Endothelial cell (in vitro differentiated cells): ENCODE data around the gene CEP55. TPM values are rescaled to one million over a fixed set of nuclear protein-coding genes. Genes with fewer than 3 reads are reported as not detected.
"Not testable (repeated sequence)": the region's sequence is repeated elsewhere in the genome, so short reads cannot be mapped to it uniquely, and the experiment has no call there.

Experiments used
- DNase-seq: peaks from one replicate; pipeline ENCODE4 v3.0.0; 2021; ENCODE audit warnings: low spot score
- H3K27ac Mint-ChIP-seq: one replicate; pipeline ENCODE4 v1.8.0; 2021; ENCODE audit warnings: mixed read lengths, inconsistent platforms; ENCODE audit not compliant: unreplicated experiment
- H3K27me3 Mint-ChIP-seq: one replicate; pipeline ENCODE4 v1.8.0; 2021; ENCODE audit warnings: mild to moderate bottlenecking, moderate library complexity, mixed read lengths, inconsistent platforms; ENCODE audit not compliant: unreplicated experiment
- H3K36me3 Mint-ChIP-seq: one replicate; pipeline ENCODE4 v1.8.0; 2021; ENCODE audit warnings: mild to moderate bottlenecking, low read depth, mixed read lengths, inconsistent platforms; ENCODE audit not compliant: unreplicated experiment
- H3K4me1 Mint-ChIP-seq: one replicate; pipeline ENCODE4 v1.8.0; 2021; ENCODE audit warnings: mild to moderate bottlenecking, mixed read lengths, inconsistent platforms; ENCODE audit not compliant: unreplicated experiment
- H3K4me3 Mint-ChIP-seq: one replicate; pipeline ENCODE4 v1.8.0; 2021; ENCODE audit warnings: mild to moderate bottlenecking, mixed read lengths, inconsistent platforms; ENCODE audit not compliant: unreplicated experiment
- H3K9me3 Mint-ChIP-seq: one replicate; pipeline ENCODE4 v1.8.0; 2021; ENCODE audit warnings: mixed read lengths, inconsistent platforms; ENCODE audit not compliant: unreplicated experiment
- CTCF ChIP-seq: fragments of 200-600 bp; sonication (generic); IDR thresholded peaks from one replicate; pipeline ENCODE4 v1.5.0; 2021; ENCODE audit warnings: antibody characterized with exemption; ENCODE audit not compliant: unreplicated experiment
- total RNA-seq: library from RNA; stranded (reverse); fragmentation: NEBNext Ultra II Directional; extraction: Animal tissue kit (Norgen Biotek cat#: 25700); gene quantifications from one replicate; pipeline ENCODE4 v1.2.1, GENCODE V29; 2021; ENCODE audit not compliant: unreplicated experiment

Gene CEP55
- total RNA-seq, 1 donor from 2014 or later, result 3.5 TPM

GRCh38 chr10:93541402-93542357 is 45.3 kb downstream of the CEP55 start:
- Mint-ChIP-seq H3K9me3 (no peaks in the 10 kb centered on the region), H3K36me3 (no peaks in the 10 kb centered on the region), H3K27me3 (peaks cover 4% of the 10 kb centered on the region), H3K4me1 (peaks cover 8% of the 10 kb centered on the region), H3K4me3 (no peak overlapping the region), H3K27ac (no peak overlapping the region)
- peak; percentile 87 for TF ChIP-seq CTCF
- DNase-seq, result peak; percentile 72

DNA sequence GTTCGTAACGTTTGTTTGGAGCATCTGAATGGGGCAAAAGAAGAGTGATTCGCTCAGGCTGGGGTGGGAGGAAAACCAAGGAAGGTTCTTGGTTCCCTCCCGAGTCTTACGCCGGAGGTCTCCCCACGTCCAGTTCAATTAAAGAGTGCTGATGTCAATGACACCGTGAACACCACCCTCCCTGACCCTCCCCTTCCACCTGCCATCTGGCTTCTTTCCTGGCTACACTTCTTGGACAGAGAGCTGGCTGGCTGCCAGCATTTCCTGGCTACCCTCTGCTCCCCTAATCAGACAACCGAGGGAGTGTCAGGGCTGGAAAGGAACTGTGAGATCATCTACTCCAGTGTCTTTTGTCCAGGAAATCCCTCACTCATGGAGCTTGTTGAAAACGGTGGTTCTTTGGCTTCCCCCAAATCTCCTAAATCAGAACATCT is 46.0 kb downstream of the CEP55 start:
- peak; percentile 25 for DNase-seq

DNA sequence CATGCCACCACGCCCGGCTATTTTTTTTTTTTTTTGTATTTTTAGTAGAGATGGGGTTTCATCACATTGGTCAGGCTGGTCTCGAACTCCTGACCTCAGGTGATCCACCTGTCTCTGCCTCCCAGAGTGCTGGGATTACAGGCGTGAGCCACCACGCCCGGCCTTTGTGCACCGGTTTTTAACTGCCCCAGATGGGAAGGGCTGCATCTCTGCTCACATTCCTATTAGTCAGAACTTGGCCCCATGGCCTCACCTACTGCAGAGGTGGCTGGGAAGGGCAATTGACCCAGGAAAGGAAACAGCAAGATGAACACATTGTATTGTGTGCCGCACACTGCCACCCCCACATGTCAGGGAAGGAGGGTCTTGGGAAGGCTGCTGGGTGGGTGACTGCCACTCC is 50.6 kb downstream of the CEP55 start:
- H3K27me3 Mint-ChIP-seq, H3K4me3 Mint-ChIP-seq, H3K9me3 Mint-ChIP-seq, DNase-seq, H3K36me3 Mint-ChIP-seq, H3K4me1 Mint-ChIP-seq, H3K27ac Mint-ChIP-seq: not testable (repeated sequence)

More for the DNA sequence above, 46.0 kb downstream of the CEP55 start:
- no peaks in the 10 kb centered on the region for H3K36me3 Mint-ChIP-seq
- H3K27me3 Mint-ChIP-seq, result peaks cover 4% of the 10 kb centered on the region
- H3K27ac Mint-ChIP-seq, result no peak overlapping the region
- no peaks in the 10 kb centered on the region for H3K9me3 Mint-ChIP-seq
- no peak overlapping the region for H3K4me3 Mint-ChIP-seq
- TF ChIP-seq CTCF, result peak; percentile 17
- H3K4me1 Mint-ChIP-seq, result peaks cover 8% of the 10 kb centered on the region

DNA sequence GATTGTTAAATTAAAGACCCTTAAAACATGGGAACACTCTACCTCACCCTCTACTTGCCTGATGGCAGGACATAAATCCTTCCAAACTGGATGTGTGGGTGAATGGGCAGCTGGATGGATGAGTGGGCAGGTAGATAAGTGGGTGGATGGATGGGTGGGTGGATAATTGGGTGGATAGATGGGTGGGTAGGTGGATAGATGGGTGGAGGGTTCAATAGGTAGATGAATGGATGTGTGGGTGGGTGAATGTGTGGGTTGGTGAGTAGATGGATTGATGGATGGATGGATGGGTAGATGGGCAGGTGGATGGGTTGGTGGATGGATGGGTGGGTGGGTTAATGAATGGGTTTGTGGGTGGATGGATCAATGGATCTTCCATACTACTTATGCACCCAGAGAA is 51.1 kb downstream of the CEP55 start:
- H3K4me1 Mint-ChIP-seq, result peaks cover 2% of the 10 kb centered on the region
- TF ChIP-seq CTCF, result no peak
- H3K36me3 Mint-ChIP-seq, result no peaks in the 10 kb centered on the region
- peaks cover 2% of the 10 kb centered on the region for H3K27me3 Mint-ChIP-seq
- H3K9me3 Mint-ChIP-seq, result no peaks in the 10 kb centered on the region
- H3K27ac Mint-ChIP-seq, result no peak overlapping the region
- H3K4me3 Mint-ChIP-seq, result no peak overlapping the region
- DNase-seq, result no peak

DNA sequence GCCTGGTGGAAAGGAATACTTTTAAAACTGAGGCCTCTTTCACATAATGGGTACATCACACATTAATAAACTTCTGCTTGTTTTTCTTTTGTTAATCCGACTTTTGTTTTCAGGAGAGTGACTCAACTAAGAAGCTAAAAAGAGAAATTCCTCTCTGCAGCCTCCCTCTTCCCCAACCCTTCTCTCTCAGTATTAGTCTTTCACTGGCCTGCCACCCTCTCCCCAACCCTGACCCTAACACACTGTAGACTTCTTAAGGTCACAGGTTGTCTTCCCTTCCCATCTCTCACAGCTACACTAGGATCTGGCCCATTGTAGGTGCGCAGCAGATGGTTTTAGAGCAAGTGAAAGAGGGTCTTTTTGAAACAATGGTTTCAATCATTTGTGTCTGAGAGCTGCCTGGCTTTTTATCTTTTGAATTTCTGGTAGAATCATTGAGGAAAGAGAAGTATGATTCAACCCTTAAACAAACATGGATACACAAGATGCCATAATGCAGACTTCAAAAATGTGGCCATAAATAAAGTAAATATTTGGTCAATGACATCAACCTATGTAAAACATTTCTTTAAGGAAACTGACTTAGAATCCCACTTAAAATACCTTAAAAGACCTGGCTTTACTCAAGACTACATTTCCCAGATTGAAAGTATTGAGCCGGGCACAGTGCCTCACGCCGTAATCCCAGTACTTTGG is 52.1 kb downstream of the CEP55 start:
- no peak for TF ChIP-seq CTCF
- no peak overlapping the region for H3K27ac Mint-ChIP-seq

More for the DNA sequence above, 52.1 kb downstream of the CEP55 start:
- H3K27me3 Mint-ChIP-seq, result no peaks in the 10 kb centered on the region
- H3K9me3 Mint-ChIP-seq, result no peaks in the 10 kb centered on the region
- no peaks in the 10 kb centered on the region for H3K4me1 Mint-ChIP-seq
- H3K36me3 Mint-ChIP-seq, result no peaks in the 10 kb centered on the region
- no peak for DNase-seq
- no peak overlapping the region for H3K4me3 Mint-ChIP-seq
